ENCODE results near the gene PNKP. TPM values are rescaled to one million over a fixed set of nuclear protein-coding genes. Genes with fewer than 3 reads are reported as not detected.

PNKP gene
- total RNA-seq, 1 experiment from 2014 or later, result 146 TPM

GRCh38 chr19:49888510-49888824 is 21.1 kb upstream of the PNKP start:
- ChIA-PET CTCF (interaction anchor here (0.6 to 1.1 kb wide), 2 partner anchors 10 to 161 kb away, joined by 4 read pairs; no protein-coding TSS in a partner anchor), POLR2A (interaction anchor here (0.6 kb wide), 1 partner anchor 16 kb away, joined by 3 read pairs; no protein-coding TSS in a partner anchor)
- H3K4me1 Mint-ChIP-seq, result peaks cover 11% of the 10 kb centered on the region
- TF ChIP-seq ATF6 (CRISPR knock-in tag; IDR thresholded peaks at IDR 0.05) (no peak), ZNF317 (CRISPR knock-in tag; IDR thresholded peaks at IDR 0.05; ENCODE audit: borderline replicate concordance, low read depth) (no peak), EMX1 (CRISPR knock-in tag; IDR thresholded peaks at IDR 0.05) (no peak), USF1 (CRISPR knock-in tag; IDR thresholded peaks at IDR 0.05) (no peak)
- ATAC-seq, result no peak
- no peaks in the 10 kb centered on the region for H3K9me3 Mint-ChIP-seq
- H3K27me3 Mint-ChIP-seq (ENCODE audit: low read depth), result peaks cover 40% of the 10 kb centered on the region
- DNase-seq (ENCODE audit: low spot score), result no peak
- peaks cover 34% of the 10 kb centered on the region for H3K36me3 Mint-ChIP-seq
- H3K27ac Mint-ChIP-seq, result no peak overlapping the region
- H3K4me3 Mint-ChIP-seq, result no peak overlapping the region

GRCh38 chr19:49887665-49888509 is 20.5 kb upstream of the PNKP start:
- no peak for ATAC-seq
- Mint-ChIP-seq H3K27ac (no peak overlapping the region), H3K9me3 (no peaks in the 10 kb centered on the region), H3K27me3 (ENCODE audit: low read depth) (peaks cover 34% of the 10 kb centered on the region), H3K4me1 (peaks cover 11% of the 10 kb centered on the region), H3K36me3 (peaks cover 39% of the 10 kb centered on the region), H3K4me3 (no peak overlapping the region)
- TF ChIP-seq ESRRA (CRISPR knock-in tag; IDR thresholded peaks at IDR 0.05; ENCODE audit: borderline replicate concordance), result no peak
- no peak for TF ChIP-seq USF2 (CRISPR knock-in tag; IDR thresholded peaks at IDR 0.05)
- no peak for TF ChIP-seq ZNF416 (CRISPR knock-in tag; IDR thresholded peaks at IDR 0.05)
- no peak for TF ChIP-seq ATF6 (CRISPR knock-in tag; IDR thresholded peaks at IDR 0.05)
- no peak for TF ChIP-seq CREM (CRISPR knock-in tag; IDR thresholded peaks at IDR 0.05)
- TF ChIP-seq SP1 (CRISPR knock-in tag; conservative IDR thresholded peaks at IDR 0.05), result no peak
- TF ChIP-seq PREB (CRISPR knock-in tag; IDR thresholded peaks at IDR 0.05; ENCODE audit: borderline replicate concordance), result no peak
- TF ChIP-seq ZNF512 (CRISPR knock-in tag; IDR thresholded peaks at IDR 0.05; ENCODE audit: borderline replicate concordance), result no peak
- no peak for TF ChIP-seq HMGA2 (CRISPR knock-in tag; IDR thresholded peaks at IDR 0.05)
- no peak for TF ChIP-seq OVOL2 (CRISPR knock-in tag; IDR thresholded peaks at IDR 0.05; ENCODE audit: borderline replicate concordance)
- TF ChIP-seq ZNF232 (CRISPR knock-in tag; IDR thresholded peaks at IDR 0.05), result no peak
- TF ChIP-seq TP53 (CRISPR knock-in tag; IDR thresholded peaks at IDR 0.05), result no peak
- TF ChIP-seq ZBTB21 (CRISPR knock-in tag; IDR thresholded peaks at IDR 0.05; ENCODE audit: borderline replicate concordance), result no peak
- TF ChIP-seq ZNF121 (CRISPR knock-in tag; IDR thresholded peaks at IDR 0.05), result no peak
- no peak for TF ChIP-seq ARID4B (CRISPR knock-in tag; IDR thresholded peaks at IDR 0.05; ENCODE audit: borderline replicate concordance)
- CTCF ChIA-PET, result interaction anchor here (0.6 to 1.1 kb wide), 2 partner anchors 9 to 162 kb away, joined by 4 read pairs; no protein-coding TSS in a partner anchor
- POLR2A ChIA-PET, result interaction anchor here (0.6 kb wide), 1 partner anchor 17 kb away, joined by 3 read pairs; no protein-coding TSS in a partner anchor
- DNase-seq (ENCODE audit: low spot score), result no peak
